Lung (tissue), 12 donors: ENCODE results near the gene ORC4. TPM values are rescaled to one million over a fixed set of nuclear protein-coding genes. Genes with fewer than 3 reads are reported as not detected.

Experiments used
- ATAC-seq: fragments of 200-7000 bp; cut with Tn5 transposase; one replicate; pipeline ENCODE4 v1.9.1; 2020; ENCODE audit warnings: moderate number of reproducible peaks; ENCODE audit not compliant: insufficient read depth, low FRiP score
- DNase-seq, 3 donors: peaks; one replicate each; pipeline ENCODE4 v3.0.0-alpha.2; 2013 to 2017
- H3K27ac ChIP-seq, 2 donors: one replicate each; pipeline ENCODE4 v1.5.1; 2013; ENCODE audit warnings: mild to moderate bottlenecking in 2 of 2, moderate library complexity in 2 of 2, control low read depth in 1 of 2, inconsistent platforms in 1 of 2, low read depth in 1 of 2, low read length in 1 of 2
- H3K27me3 ChIP-seq, 3 donors: one replicate each; pipeline ENCODE4 v1.5.1; 2013; ENCODE audit warnings: low read length in 2 of 3; ENCODE audit not compliant: control insufficient read depth in 3 of 3, insufficient read depth in 3 of 3
- H3K36me3 ChIP-seq, 4 donors: one replicate each; pipeline ENCODE4 v1.5.1; 2013; ENCODE audit warnings: low read length in 4 of 4, mild to moderate bottlenecking in 1 of 4, moderate library complexity in 1 of 4; ENCODE audit not compliant: control insufficient read depth in 4 of 4, insufficient read depth in 4 of 4
- H3K4me1 ChIP-seq, 5 donors: one replicate each; pipeline ENCODE4 v1.5.1; 2013; ENCODE audit warnings: low read length in 5 of 5, mild to moderate bottlenecking in 2 of 5, moderate library complexity in 1 of 5; ENCODE audit not compliant: control insufficient read depth in 5 of 5, insufficient read depth in 5 of 5
- H3K4me3 ChIP-seq: one replicate; pipeline ENCODE4 v1.5.1; 2013; ENCODE audit warnings: mild to moderate bottlenecking, control low read depth, moderate library complexity
- H3K9ac ChIP-seq, 2 donors: one replicate each; pipeline ENCODE4 v1.5.1; 2013; ENCODE audit warnings: low read length in 2 of 2, control low read depth in 1 of 2; ENCODE audit not compliant: insufficient read depth in 1 of 2
- H3K9me3 ChIP-seq, 4 donors: one replicate each; pipeline ENCODE4 v1.5.1; 2013; ENCODE audit warnings: low read length in 3 of 4, mild to moderate bottlenecking in 1 of 4, moderate library complexity in 1 of 4; ENCODE audit not compliant: control insufficient read depth in 4 of 4, insufficient read depth in 3 of 4
- CTCF ChIP-seq: IDR thresholded peaks from 2 replicates; pipeline ENCODE4 v1.5.1; 2012; ENCODE audit warnings: mild to moderate bottlenecking; ENCODE audit errors: control extremely low read depth, extremely low read depth
- WGBS, 2 donors: extraction: QIAGEN DNeasy Blood & Tissue Kit; methylation state at CpG; one replicate each; pipeline ENCODE4 v1.1.7; 2013; 5-methylcytosine and 5-hydroxymethylcytosine counted together
- polyA plus RNA-seq, 2 donors: library from polyadenylated mRNA; stranded (reverse); fragments of 200-250 nt; gene quantifications; one replicate each; pipeline ENCODE4 v1.2.1, GENCODE V29; 2013
- total RNA-seq, 2 donors: library from RNA; depleted of rRNA in 1 of 2; stranded (reverse); fragments of >200 nt in 1 of 2; gene quantifications; one replicate each; pipeline ENCODE4 v1.2.1, GENCODE V29; 2014 to 2021
- donor health status: control.
- donor health status: control.
- donor health status: Bipolar disorder and iron deficiency.
- donor health status: healthy.
- donor health status: DM: yes; HTN: yes; CAD: no.

Gene ORC4
- total and polyA plus RNA-seq, 4 donors, result 10.4 to 121 (median 23.2) TPM

GRCh38 chr2:147977679-147978078 is 42.9 kb downstream of the ORC4 start:
- WGBS, 2 donors, result 96 to 98% methylated on average over 3 of the region's 3 CpGs
- TF ChIP-seq CTCF, result no peak
- ATAC-seq (no peak), DNase-seq (no peak)
- Histone ChIP-seq H3K36me3 (peaks cover 0 to 5% (median 2%) of the 10 kb centered on the region in 4 donors), H3K27ac (no peak overlapping the region), H3K27me3 (no peaks in the 10 kb centered on the region), H3K4me1 (peaks cover 0 to 13% (median 0%) of the 10 kb centered on the region in 5 donors), H3K9me3 (no peaks in the 10 kb centered on the region), H3K9ac (no peak overlapping the region), H3K4me3 (no peak overlapping the region)

- no peaks in the 10 kb centered on the region for H3K9me3 ChIP-seq
- peaks cover 0 to 9% (median 2%) of the 10 kb centered on the region in 4 donors for H3K36me3 ChIP-seq
- H3K9ac ChIP-seq, result no peak overlapping the region
- H3K27ac ChIP-seq, result no peak overlapping the region
- H3K4me1 ChIP-seq, result peaks cover 0 to 13% (median 0%) of the 10 kb centered on the region in 5 donors
- no peak overlapping the region for H3K4me3 ChIP-seq
- WGBS, 2 donors, result 78 to 91% methylated on average over 2 of the region's 2 CpGs
- ATAC-seq (no peak), DNase-seq (no peak)
- no peak for TF ChIP-seq CTCF
- no peaks in the 10 kb centered on the region for H3K27me3 ChIP-seq
Observed at GRCh38 chr2:147976102-147976501, 44.4 kb downstream of the ORC4 start.

- no peak for DNase-seq
- Histone ChIP-seq H3K36me3 (peaks cover 0 to 20% (median 9%) of the 10 kb centered on the region in 4 donors), H3K27me3 (no peaks in the 10 kb centered on the region), H3K9ac (no peak overlapping the region), H3K9me3 (peaks cover 0 to 9% (median 4%) of the 10 kb centered on the region in 4 donors), H3K4me1 (no peaks in the 10 kb centered on the region), H3K27ac (no peak overlapping the region), H3K4me3 (no peak overlapping the region)
- 92% methylated on average over 2 of the region's 2 CpGs for WGBS, 2 donors
- no peak for TF ChIP-seq CTCF
- ATAC-seq, result no peak
Observed at GRCh38 chr2:147968571-147968970, 52.0 kb downstream of the ORC4 start.

GRCh38 chr2:147952118-147952517 is 68.4 kb downstream of the ORC4 start:
- no peaks in the 10 kb centered on the region for H3K27me3 ChIP-seq
- no peaks in the 10 kb centered on the region for H3K9me3 ChIP-seq
- DNase-seq, result no peak
- no peak overlapping the region for H3K9ac ChIP-seq
- ATAC-seq, result no peak
- H3K27ac ChIP-seq, result no peak overlapping the region
- H3K36me3 ChIP-seq, result peaks cover 0 to 16% (median 6%) of the 10 kb centered on the region in 4 donors
- no peak for TF ChIP-seq CTCF
- no peaks in the 10 kb centered on the region for H3K4me1 ChIP-seq
- no peak overlapping the region for H3K4me3 ChIP-seq
